ENCODE measurements around the gene LCN10.

The LCN10 gene

GRCh38 chr9:136700304-136700703, 42.4 kb downstream of the LCN10 start:
- no peak for DNase-seq (ENCODE audit: extremely low read depth, insufficient read length)
- Histone ChIP-seq H3K4me3 (replicated peaks; ENCODE audit: low read depth, low read length) (no peak overlapping the region), H3K27me3 (replicated peaks; ENCODE audit: control insufficient read depth, insufficient read depth, low read length) (no peaks in the 10 kb centered on the region; the same call in 1 of the 2 replicates), H3K36me3 (ENCODE audit: control insufficient read depth, insufficient read depth, low read length) (no peaks in the 10 kb centered on the region)
- TF ChIP-seq CTCF (IDR thresholded peaks at IDR 0.05; ENCODE audit: insufficient read depth, low read length, poor library complexity, severe bottlenecking), result no peak

DNA sequence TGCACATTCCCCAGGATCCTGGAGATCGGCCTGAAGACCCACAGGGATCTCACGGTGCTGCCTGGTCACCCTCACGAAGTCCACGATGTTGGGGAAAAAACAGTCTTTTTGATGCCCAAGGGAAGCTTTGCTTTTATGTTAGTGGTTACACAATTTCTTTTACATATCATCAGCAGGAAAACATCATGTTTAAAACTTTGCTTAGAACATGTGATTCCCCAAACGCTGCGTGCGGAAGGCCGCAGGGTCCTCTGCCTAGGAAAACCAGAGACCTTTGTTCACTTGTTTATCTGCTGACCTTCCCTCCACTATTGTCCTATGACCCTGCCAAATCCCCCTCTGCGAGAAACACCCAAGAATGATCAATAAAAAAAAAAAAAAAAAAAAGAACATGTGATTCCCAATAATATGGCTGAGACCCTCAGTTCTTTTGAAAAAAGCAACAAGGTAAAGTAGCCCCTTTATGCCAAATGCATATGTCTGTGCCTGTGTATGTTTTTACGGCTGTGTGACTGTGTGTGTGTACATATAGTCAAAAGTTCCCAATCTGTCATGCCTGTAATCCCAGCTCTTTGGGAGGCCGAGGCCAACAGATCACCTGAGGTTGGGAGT, 44.0 kb downstream of the LCN10 start:
- DNase-seq (ENCODE audit: extremely low read depth, insufficient read length), result no peak
- H3K4me3 ChIP-seq (replicated peaks; ENCODE audit: low read depth, low read length), result no peak overlapping the region
- H3K36me3 ChIP-seq (ENCODE audit: control insufficient read depth, insufficient read depth, low read length), result no peaks in the 10 kb centered on the region
- H3K27me3 ChIP-seq (replicated peaks; ENCODE audit: control insufficient read depth, insufficient read depth, low read length), result no peaks in the 10 kb centered on the region; the same call in 1 of the 2 replicates
- no peak for TF ChIP-seq CTCF (IDR thresholded peaks at IDR 0.05; ENCODE audit: insufficient read depth, low read length, poor library complexity, severe bottlenecking)

- H3K36me3 ChIP-seq (ENCODE audit: control insufficient read depth, insufficient read depth, low read length), result no peaks in the 10 kb centered on the region
- H3K4me3 ChIP-seq (replicated peaks; ENCODE audit: low read depth, low read length), result no peak overlapping the region
- DNase-seq (ENCODE audit: extremely low read depth, insufficient read length), result no peak
- no peak for TF ChIP-seq CTCF (IDR thresholded peaks at IDR 0.05; ENCODE audit: insufficient read depth, low read length, poor library complexity, severe bottlenecking)
- no peaks in the 10 kb centered on the region; the same call in 1 of the 2 replicates for H3K27me3 ChIP-seq (replicated peaks; ENCODE audit: control insufficient read depth, insufficient read depth, low read length)
Observed at GRCh38 chr9:136697821-136698526, 44.8 kb downstream of the LCN10 start.

DNA sequence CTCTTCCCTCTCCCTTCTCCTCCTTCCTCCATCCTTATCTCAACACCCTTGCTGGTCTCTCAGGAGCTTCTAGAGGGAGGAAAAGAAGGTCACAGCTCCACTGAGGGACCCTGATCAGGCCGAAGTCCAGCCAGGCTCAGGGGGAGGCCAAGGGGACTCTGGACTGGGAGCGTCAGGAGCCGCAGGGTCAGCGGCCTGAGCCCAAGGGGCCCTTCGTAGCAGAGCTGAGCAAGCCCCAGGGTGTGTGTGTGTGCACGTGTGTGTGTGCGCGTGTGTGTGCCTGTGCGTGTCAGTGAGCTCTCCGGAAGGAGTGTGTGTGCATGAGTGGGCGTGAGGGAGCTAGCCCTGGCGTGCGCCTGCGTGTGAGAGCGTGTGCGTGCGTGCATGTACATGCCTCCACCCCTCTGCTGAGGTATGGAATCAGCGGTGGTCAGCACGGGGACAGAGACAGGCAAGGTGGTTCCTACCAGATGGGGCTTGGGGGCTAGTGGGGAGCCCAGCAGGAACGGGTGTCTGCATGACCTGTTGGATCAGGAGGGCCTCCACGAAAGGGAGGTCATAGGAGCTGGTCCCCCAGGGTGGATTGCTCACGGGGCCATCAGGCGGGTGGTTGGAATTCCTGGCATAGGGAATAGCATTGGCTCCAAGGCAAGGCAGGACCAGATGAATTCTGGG, 45.5 kb downstream of the LCN10 start:
- no peak for TF ChIP-seq CTCF (IDR thresholded peaks at IDR 0.05; ENCODE audit: insufficient read depth, low read length, poor library complexity, severe bottlenecking)
- Histone ChIP-seq H3K27me3 (replicated peaks; ENCODE audit: control insufficient read depth, insufficient read depth, low read length) (no peaks in the 10 kb centered on the region; the same call in 1 of the 2 replicates), H3K4me3 (replicated peaks; ENCODE audit: low read depth, low read length) (no peak overlapping the region), H3K36me3 (ENCODE audit: control insufficient read depth, insufficient read depth, low read length) (no peaks in the 10 kb centered on the region)
- no peak for DNase-seq (ENCODE audit: extremely low read depth, insufficient read length)

GRCh38 chr9:136696502-136696901, 46.2 kb downstream of the LCN10 start:
- Histone ChIP-seq H3K27me3 (replicated peaks; ENCODE audit: control insufficient read depth, insufficient read depth, low read length) (no peaks in the 10 kb centered on the region; the same call in 1 of the 2 replicates), H3K4me3 (replicated peaks; ENCODE audit: low read depth, low read length) (no peak overlapping the region), H3K36me3 (ENCODE audit: control insufficient read depth, insufficient read depth, low read length) (no peaks in the 10 kb centered on the region)
- DNase-seq (ENCODE audit: extremely low read depth, insufficient read length), result no peak
- TF ChIP-seq CTCF (IDR thresholded peaks at IDR 0.05; ENCODE audit: insufficient read depth, low read length, poor library complexity, severe bottlenecking), result no peak
